ENCODE results near the gene TRPC1.
"Not testable (repeated sequence)": the region's sequence is repeated elsewhere in the genome, so short reads cannot be mapped to it uniquely, and the experiment has no call there.

Gene TRPC1

DNA sequence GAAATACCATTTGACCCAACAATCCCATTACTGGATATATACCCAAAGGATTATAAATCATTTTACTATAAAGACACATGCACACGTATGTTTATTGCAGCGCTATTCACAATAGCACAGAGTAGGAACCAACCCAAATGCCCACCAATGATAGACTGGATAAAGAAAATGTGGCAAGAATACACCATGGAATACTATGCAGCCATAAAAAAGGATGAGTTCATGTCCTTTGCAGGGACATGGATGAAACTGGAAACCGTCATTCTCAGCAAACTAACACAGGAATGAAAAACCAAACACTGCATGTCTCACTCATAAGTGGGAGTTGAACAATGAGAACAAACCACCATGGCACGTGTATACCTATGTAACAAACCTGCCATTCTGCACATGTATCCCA lies 26.7 kb downstream of the TRPC1 start:
- not testable (repeated sequence) for H3K4me3 ChIP-seq (ENCODE audit: low read depth, low read length); H3K4me1 ChIP-seq (ENCODE audit: control insufficient read depth, insufficient read depth, low read length, unreplicated experiment); H2AFZ ChIP-seq (ENCODE audit: low read length, unreplicated experiment); H3K79me2 ChIP-seq (ENCODE audit: control insufficient read depth, insufficient read depth, low read length, unreplicated experiment); H3K27ac ChIP-seq (ENCODE audit: low read depth, low read length); H3K27me3 ChIP-seq (ENCODE audit: insufficient read depth, low read length)
- H3K36me3 ChIP-seq (ENCODE audit: insufficient read depth, low read length), result peaks cover 18% of the 10 kb centered on the region

DNA sequence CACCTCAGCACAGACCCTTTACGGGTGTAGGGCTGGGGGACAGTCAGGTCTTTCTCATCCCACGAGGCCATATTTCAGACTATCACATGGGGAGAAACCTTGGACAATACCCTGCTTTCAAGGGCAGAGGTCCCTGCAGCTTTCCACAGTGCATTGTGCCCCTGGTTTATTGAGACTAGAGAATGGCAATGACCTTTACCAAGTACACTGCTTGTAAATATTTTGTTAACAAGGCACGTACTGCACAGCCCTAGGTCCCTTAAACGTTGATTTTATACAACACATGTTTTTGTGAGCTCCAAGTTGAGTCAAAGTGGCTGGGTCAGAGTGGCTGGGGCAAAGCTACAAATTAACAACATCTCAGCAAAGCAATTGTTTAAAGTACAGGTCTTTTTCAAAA lies 28.8 kb downstream of the TRPC1 start:
- peaks cover 18% of the 10 kb centered on the region for H3K36me3 ChIP-seq (ENCODE audit: insufficient read depth, low read length)
- not testable (repeated sequence) for H2AFZ ChIP-seq (ENCODE audit: low read length, unreplicated experiment); H3K4me3 ChIP-seq (ENCODE audit: low read depth, low read length); H3K27me3 ChIP-seq (ENCODE audit: insufficient read depth, low read length); H3K79me2 ChIP-seq (ENCODE audit: control insufficient read depth, insufficient read depth, low read length, unreplicated experiment); H3K4me1 ChIP-seq (ENCODE audit: control insufficient read depth, insufficient read depth, low read length, unreplicated experiment); H3K27ac ChIP-seq (ENCODE audit: low read depth, low read length)

DNA sequence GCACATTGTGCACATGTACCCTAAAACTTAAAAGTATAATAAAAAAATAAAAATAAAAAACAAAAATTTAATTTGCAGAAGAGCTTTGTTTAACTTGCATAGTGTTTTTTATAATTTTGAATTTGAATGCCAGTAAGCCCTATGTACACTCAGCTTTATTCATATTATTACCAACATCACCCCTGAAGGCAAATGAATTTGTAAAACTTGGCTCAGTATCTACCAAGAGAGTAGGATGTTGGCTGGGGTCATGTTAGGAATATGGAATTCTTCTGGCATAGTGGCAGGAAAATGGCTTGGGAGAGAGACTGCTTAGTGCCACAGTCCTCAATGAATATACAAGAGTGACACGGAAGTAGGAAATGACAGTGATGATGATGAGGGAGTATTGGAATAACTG lies 30.7 kb downstream of the TRPC1 start:
- no peak overlapping the region for H2AFZ ChIP-seq (ENCODE audit: low read length, unreplicated experiment)
- no peak overlapping the region for H3K4me3 ChIP-seq (ENCODE audit: low read depth, low read length)
- H3K79me2 ChIP-seq (ENCODE audit: control insufficient read depth, insufficient read depth, low read length, unreplicated experiment), result no peaks in the 10 kb centered on the region
- peaks cover 9% of the 10 kb centered on the region; the same call in 1 of the 2 replicates for H3K36me3 ChIP-seq (ENCODE audit: insufficient read depth, low read length)
- no peaks in the 10 kb centered on the region for H3K27me3 ChIP-seq (ENCODE audit: insufficient read depth, low read length)
- H3K4me1 ChIP-seq (ENCODE audit: control insufficient read depth, insufficient read depth, low read length, unreplicated experiment), result no peaks in the 10 kb centered on the region
- H3K27ac ChIP-seq (ENCODE audit: low read depth, low read length), result no peak overlapping the region

DNA sequence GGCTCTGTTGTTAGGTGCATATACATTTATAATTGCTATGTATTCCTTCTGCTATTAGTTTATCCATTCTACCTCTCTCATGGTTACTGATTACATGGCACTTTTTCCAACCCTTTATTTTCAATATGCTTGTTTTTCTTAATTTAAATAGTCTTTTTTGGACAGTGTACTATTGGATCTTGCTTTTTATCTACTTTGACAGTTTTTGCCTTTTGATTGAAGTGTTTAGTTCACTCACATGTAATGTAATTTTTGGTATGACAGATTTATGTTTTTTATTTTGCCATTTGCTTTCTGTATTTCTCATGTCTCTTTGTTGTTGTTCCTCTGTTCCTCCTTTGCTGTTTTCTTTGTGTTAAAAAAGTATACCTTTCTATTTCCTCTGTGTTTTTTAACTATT lies 44.5 kb downstream of the TRPC1 start:
- H2AFZ ChIP-seq (ENCODE audit: low read length, unreplicated experiment), result no peak overlapping the region
- no peak overlapping the region for H3K27ac ChIP-seq (ENCODE audit: low read depth, low read length)
- H3K79me2 ChIP-seq (ENCODE audit: control insufficient read depth, insufficient read depth, low read length, unreplicated experiment), result no peaks in the 10 kb centered on the region
- H3K4me3 ChIP-seq (ENCODE audit: low read depth, low read length), result no peak overlapping the region
- no peaks in the 10 kb centered on the region for H3K27me3 ChIP-seq (ENCODE audit: insufficient read depth, low read length)
- H3K4me1 ChIP-seq (ENCODE audit: control insufficient read depth, insufficient read depth, low read length, unreplicated experiment), result no peaks in the 10 kb centered on the region
- peaks cover 36% of the 10 kb centered on the region for H3K36me3 ChIP-seq (ENCODE audit: insufficient read depth, low read length)

DNA sequence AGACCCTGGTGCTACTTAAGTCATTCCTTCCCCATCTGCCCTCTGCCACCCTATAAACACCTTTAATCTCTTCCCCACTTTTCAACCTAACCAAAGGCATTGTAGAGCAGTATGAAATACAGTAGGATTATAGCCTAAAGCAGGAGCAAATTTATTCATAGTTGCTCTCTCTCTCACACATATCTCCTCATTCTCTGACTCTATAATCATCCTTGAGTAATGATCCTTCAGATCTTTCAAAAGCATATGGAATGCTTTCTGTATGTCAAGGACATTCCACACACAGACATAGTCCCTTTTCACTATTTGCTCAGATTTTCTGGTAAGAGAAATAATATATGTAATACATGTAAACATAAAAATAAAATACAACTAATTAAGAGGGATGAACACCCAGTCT lies 54.1 kb downstream of the TRPC1 start:
- H3K36me3 ChIP-seq (ENCODE audit: insufficient read depth, low read length), result no peaks in the 10 kb centered on the region
- no peaks in the 10 kb centered on the region for H3K79me2 ChIP-seq (ENCODE audit: control insufficient read depth, insufficient read depth, low read length, unreplicated experiment)
- H3K4me1 ChIP-seq (ENCODE audit: control insufficient read depth, insufficient read depth, low read length, unreplicated experiment), result peaks cover 13% of the 10 kb centered on the region
- H3K27me3 ChIP-seq (ENCODE audit: insufficient read depth, low read length), result no peaks in the 10 kb centered on the region
- H3K27ac ChIP-seq (ENCODE audit: low read depth, low read length), result no peak overlapping the region
- H2AFZ ChIP-seq (ENCODE audit: low read length, unreplicated experiment), result no peak overlapping the region
- H3K4me3 ChIP-seq (ENCODE audit: low read depth, low read length), result no peak overlapping the region

DNA sequence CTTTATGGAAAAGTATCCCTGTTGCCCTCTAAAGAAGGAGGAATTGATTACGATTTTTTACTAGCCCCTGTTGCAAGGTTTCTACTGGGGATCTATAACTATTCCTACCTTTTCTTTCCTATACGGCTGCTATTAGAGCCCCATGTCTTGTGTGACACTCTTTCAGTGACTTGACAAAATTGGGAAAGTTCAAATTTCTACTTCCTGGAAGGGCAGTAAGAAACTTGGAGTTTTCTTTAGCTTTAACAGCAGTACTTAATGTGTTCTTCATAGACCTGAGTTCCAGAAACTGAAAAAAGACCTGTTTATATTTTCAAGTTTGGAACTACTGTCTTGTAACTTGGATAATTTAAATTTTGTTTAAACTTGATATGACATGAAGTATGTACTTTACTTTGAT lies 54.7 kb downstream of the TRPC1 start:
- no peak overlapping the region for H3K4me3 ChIP-seq (ENCODE audit: low read depth, low read length)
- no peaks in the 10 kb centered on the region for H3K27me3 ChIP-seq (ENCODE audit: insufficient read depth, low read length)
- H2AFZ ChIP-seq (ENCODE audit: low read length, unreplicated experiment), result no peak overlapping the region
- H3K79me2 ChIP-seq (ENCODE audit: control insufficient read depth, insufficient read depth, low read length, unreplicated experiment), result no peaks in the 10 kb centered on the region
- H3K36me3 ChIP-seq (ENCODE audit: insufficient read depth, low read length), result no peaks in the 10 kb centered on the region; the same call in 1 of the 2 replicates
- peak overlapping the region; percentile 64 for H3K27ac ChIP-seq (ENCODE audit: low read depth, low read length)
- H3K4me1 ChIP-seq (ENCODE audit: control insufficient read depth, insufficient read depth, low read length, unreplicated experiment), result peaks cover 13% of the 10 kb centered on the region

DNA sequence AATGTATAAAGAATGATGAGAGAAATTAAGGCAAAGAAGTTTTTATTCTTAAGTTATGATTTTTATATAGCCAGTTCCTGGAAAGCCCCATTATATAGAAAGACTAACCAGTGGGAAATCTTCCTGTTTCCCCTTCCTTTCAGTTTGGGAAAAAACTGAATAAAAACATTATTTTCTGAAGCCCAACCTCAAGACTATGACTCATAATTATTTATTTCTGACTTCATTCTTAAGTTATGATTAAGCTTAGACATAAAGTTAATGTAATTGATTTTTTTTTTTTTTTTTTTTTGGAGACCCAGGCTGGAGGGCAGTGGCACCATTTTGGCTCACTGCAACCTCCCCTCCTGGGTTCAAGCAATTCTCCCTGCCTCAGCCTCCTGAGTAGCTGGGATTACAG lies 55.8 kb downstream of the TRPC1 start:
- H2AFZ ChIP-seq (ENCODE audit: low read length, unreplicated experiment), result no peak overlapping the region

DNA sequence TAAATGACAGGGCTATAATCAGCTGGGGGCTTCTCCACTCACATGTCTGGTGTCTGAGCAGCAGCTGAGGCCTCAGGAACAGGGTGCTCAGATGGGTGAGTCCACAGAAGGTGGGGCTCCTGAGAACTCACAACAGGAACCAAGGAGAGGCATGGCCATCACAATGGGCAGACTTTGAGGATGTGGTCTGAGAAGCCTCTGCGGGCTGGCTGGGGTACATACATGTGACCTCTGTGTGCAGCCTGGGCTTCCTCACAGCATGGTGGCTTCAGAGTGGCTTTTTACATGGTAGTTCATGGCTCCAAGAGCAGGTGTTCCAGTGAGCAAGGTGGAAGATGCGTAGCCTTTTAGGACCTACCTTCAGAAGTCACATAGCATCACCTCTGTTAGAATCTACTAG lies 58.8 kb downstream of the TRPC1 start:
- no peaks in the 10 kb centered on the region for H3K79me2 ChIP-seq (ENCODE audit: control insufficient read depth, insufficient read depth, low read length, unreplicated experiment)
- no peaks in the 10 kb centered on the region for H3K27me3 ChIP-seq (ENCODE audit: insufficient read depth, low read length)
- no peak overlapping the region for H3K27ac ChIP-seq (ENCODE audit: low read depth, low read length)
- H3K4me3 ChIP-seq (ENCODE audit: low read depth, low read length), result no peak overlapping the region
- H3K36me3 ChIP-seq (ENCODE audit: insufficient read depth, low read length), result peaks cover 3% of the 10 kb centered on the region
- peaks cover 13% of the 10 kb centered on the region for H3K4me1 ChIP-seq (ENCODE audit: control insufficient read depth, insufficient read depth, low read length, unreplicated experiment)
- H2AFZ ChIP-seq (ENCODE audit: low read length, unreplicated experiment), result no peak overlapping the region

More for the DNA sequence above, 55.8 kb downstream of the TRPC1 start:
- peak overlapping the region; percentile 44 for H3K4me3 ChIP-seq (ENCODE audit: low read depth, low read length)
- peak overlapping the region; percentile 64 for H3K27ac ChIP-seq (ENCODE audit: low read depth, low read length)
- no peaks in the 10 kb centered on the region for H3K27me3 ChIP-seq (ENCODE audit: insufficient read depth, low read length)
- peaks cover under 1% of the 10 kb centered on the region; the same call in 1 of the 2 replicates for H3K36me3 ChIP-seq (ENCODE audit: insufficient read depth, low read length)
- no peaks in the 10 kb centered on the region for H3K79me2 ChIP-seq (ENCODE audit: control insufficient read depth, insufficient read depth, low read length, unreplicated experiment)
- H3K4me1 ChIP-seq (ENCODE audit: control insufficient read depth, insufficient read depth, low read length, unreplicated experiment), result peaks cover 13% of the 10 kb centered on the region

DNA sequence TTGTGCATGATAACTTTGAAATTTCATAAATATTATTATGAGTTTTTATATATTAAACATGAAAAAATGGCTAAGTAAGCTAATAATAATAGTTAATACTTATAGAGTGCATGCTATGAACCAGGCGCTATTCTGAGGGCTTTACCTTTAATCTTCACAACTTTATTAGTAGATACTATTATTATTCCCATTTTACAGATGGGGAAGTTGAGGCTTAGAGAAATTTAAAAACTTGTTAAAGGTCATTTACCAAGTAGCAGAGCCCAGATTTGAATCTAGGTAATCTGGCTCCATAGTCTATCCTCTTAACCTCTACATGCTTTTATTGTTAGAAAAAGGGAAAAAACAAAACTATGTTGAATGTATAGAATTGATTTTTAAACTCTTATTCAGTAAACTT lies 60.4 kb downstream of the TRPC1 start:
- Histone ChIP-seq H3K4me1 (ENCODE audit: control insufficient read depth, insufficient read depth, low read length, unreplicated experiment) (peaks cover 4% of the 10 kb centered on the region), H2AFZ (ENCODE audit: low read length, unreplicated experiment) (no peak overlapping the region), H3K36me3 (ENCODE audit: insufficient read depth, low read length) (peaks cover 3% of the 10 kb centered on the region), H3K79me2 (ENCODE audit: control insufficient read depth, insufficient read depth, low read length, unreplicated experiment) (no peaks in the 10 kb centered on the region), H3K4me3 (ENCODE audit: low read depth, low read length) (no peak overlapping the region), H3K27ac (ENCODE audit: low read depth, low read length) (no peak overlapping the region), H3K27me3 (ENCODE audit: insufficient read depth, low read length) (no peaks in the 10 kb centered on the region)

DNA sequence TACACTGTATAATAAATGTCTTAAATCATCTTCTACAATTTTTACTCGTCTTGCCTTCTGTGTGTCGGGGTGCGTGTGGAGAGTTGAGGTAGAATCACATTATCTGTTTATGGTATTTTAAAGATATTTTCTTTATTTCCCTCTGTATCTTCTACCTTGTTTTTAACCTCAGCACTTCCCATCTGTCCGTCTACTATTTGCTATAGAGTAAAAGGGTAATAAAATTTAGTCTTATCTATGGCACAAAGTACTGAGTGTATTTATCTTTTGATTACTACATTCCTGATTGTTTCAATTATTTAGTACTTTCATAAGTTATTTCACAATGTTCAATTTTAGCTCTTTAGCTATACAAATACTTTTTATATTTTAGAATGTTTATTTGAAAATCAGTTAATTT lies 62.2 kb downstream of the TRPC1 start:
- no peaks in the 10 kb centered on the region for H3K27me3 ChIP-seq (ENCODE audit: insufficient read depth, low read length)
- H3K4me3 ChIP-seq (ENCODE audit: low read depth, low read length), result no peak overlapping the region
- H3K36me3 ChIP-seq (ENCODE audit: insufficient read depth, low read length), result peaks cover 3% of the 10 kb centered on the region
- H3K79me2 ChIP-seq (ENCODE audit: control insufficient read depth, insufficient read depth, low read length, unreplicated experiment), result no peaks in the 10 kb centered on the region
- H3K4me1 ChIP-seq (ENCODE audit: control insufficient read depth, insufficient read depth, low read length, unreplicated experiment), result no peaks in the 10 kb centered on the region
- H3K27ac ChIP-seq (ENCODE audit: low read depth, low read length), result no peak overlapping the region
- no peak overlapping the region for H2AFZ ChIP-seq (ENCODE audit: low read length, unreplicated experiment)

DNA sequence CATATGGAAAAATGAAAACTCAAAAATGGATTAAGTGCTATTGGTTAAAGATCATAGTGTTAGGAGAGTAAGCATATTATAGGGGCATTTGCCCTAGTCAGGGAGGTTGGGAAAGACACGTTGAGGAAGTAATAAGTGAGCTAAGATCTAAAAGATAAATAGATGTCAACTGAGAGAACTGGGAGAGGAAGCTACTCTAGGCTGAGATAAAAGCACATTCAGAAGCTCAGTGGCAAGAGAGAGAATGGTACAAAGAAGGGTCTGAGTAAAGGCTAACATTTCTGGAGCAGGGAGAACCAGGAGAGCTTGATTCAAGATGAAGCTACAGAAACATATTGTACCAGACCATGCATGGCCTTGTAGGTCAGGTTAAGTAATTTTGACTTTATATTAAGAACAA lies 63.9 kb downstream of the TRPC1 start:
- no peaks in the 10 kb centered on the region for H3K79me2 ChIP-seq (ENCODE audit: control insufficient read depth, insufficient read depth, low read length, unreplicated experiment)
- H3K27me3 ChIP-seq (ENCODE audit: insufficient read depth, low read length), result no peaks in the 10 kb centered on the region
- H3K27ac ChIP-seq (ENCODE audit: low read depth, low read length), result no peak overlapping the region
- no peak overlapping the region for H2AFZ ChIP-seq (ENCODE audit: low read length, unreplicated experiment)
- H3K36me3 ChIP-seq (ENCODE audit: insufficient read depth, low read length), result peaks cover 3% of the 10 kb centered on the region
- no peaks in the 10 kb centered on the region for H3K4me1 ChIP-seq (ENCODE audit: control insufficient read depth, insufficient read depth, low read length, unreplicated experiment)
- H3K4me3 ChIP-seq (ENCODE audit: low read depth, low read length), result no peak overlapping the region
